ENCODE results near the gene RPL18.
"Not testable (repeated sequence)": the region's sequence is repeated elsewhere in the genome, so short reads cannot be mapped to it uniquely, and the experiment has no call there.

DNA sequence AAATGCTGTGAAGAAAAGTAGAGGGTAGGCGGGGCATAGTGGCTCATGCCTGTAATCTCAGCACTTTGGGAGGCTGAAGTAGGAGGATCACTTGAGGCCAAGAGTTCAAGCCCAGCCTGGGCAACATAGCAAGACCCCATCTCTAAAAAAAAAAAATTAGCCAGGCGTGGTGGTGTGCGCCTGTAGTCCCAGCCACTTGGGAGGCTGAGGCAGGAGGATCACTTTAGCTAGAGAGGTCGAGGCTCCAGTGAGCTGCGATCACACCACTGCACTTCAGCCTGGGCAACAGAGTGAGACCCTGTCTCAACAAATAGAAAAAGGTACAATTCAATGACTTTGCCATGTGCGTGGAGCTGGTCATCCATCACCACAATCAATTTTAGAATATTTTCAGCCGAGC lies 41.1 kb downstream of the RPL18 start:
- TF ChIP-seq, protein P1, sequence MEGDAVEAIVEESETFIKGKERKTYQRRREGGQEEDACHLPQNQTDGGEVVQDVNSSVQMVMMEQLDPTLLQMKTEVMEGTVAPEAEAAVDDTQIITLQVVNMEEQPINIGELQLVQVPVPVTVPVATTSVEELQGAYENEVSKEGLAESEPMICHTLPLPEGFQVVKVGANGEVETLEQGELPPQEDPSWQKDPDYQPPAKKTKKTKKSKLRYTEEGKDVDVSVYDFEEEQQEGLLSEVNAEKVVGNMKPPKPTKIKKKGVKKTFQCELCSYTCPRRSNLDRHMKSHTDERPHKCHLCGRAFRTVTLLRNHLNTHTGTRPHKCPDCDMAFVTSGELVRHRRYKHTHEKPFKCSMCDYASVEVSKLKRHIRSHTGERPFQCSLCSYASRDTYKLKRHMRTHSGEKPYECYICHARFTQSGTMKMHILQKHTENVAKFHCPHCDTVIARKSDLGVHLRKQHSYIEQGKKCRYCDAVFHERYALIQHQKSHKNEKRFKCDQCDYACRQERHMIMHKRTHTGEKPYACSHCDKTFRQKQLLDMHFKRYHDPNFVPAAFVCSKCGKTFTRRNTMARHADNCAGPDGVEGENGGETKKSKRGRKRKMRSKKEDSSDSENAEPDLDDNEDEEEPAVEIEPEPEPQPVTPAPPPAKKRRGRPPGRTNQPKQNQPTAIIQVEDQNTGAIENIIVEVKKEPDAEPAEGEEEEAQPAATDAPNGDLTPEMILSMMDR (IDR thresholded peaks at IDR 0.05): not testable (repeated sequence)
- not testable (repeated sequence) for TF ChIP-seq ZFX (IDR thresholded peaks at IDR 0.05; ENCODE audit: borderline replicate concordance)

Data from 22Rv1 (cell line).